ENCODE data around the gene TRAPPC3.

The TRAPPC3 gene

GRCh38 chr1:36100376-36100775 is 48.9 kb downstream of the TRAPPC3 start:
- DNase-seq (ENCODE audit: low read depth in 2 of 2), result no peak

- peak; percentile 42 to 63 for DNase-seq (ENCODE audit: low read depth in 2 of 2)
Observed at GRCh38 chr1:36099681-36100341, 49.5 kb downstream of the TRAPPC3 start.

- DNase-seq (ENCODE audit: low read depth in 2 of 2), result no peak
Observed at GRCh38 chr1:36098650-36099365, 50.5 kb downstream of the TRAPPC3 start.

GRCh38 chr1:36097693-36098585 is 51.3 kb downstream of the TRAPPC3 start:
- no peak for DNase-seq (ENCODE audit: low read depth in 2 of 2)

GRCh38 chr1:36096500-36097432 is 52.5 kb downstream of the TRAPPC3 start:
- DNase-seq (ENCODE audit: low read depth in 2 of 2), result no peak

- DNase-seq (ENCODE audit: low read depth in 2 of 2), result no peak
Observed at GRCh38 chr1:36095760-36096405, 53.4 kb downstream of the TRAPPC3 start.

GRCh38 chr1:36094621-36095061 is 54.6 kb downstream of the TRAPPC3 start:
- no peak for DNase-seq (ENCODE audit: low read depth in 2 of 2)

GRCh38 chr1:36093929-36094328 is 55.4 kb downstream of the TRAPPC3 start:
- no peak for DNase-seq (ENCODE audit: low read depth in 2 of 2)

GRCh38 chr1:36093226-36093625 is 56.1 kb downstream of the TRAPPC3 start:
- DNase-seq (ENCODE audit: low read depth in 2 of 2), result no peak

- no peak for DNase-seq (ENCODE audit: low read depth in 2 of 2)
Observed at GRCh38 chr1:36092798-36093185, 56.5 kb downstream of the TRAPPC3 start.

- DNase-seq (ENCODE audit: low read depth in 2 of 2), result no peak
Observed at GRCh38 chr1:36092166-36092797, 57.0 kb downstream of the TRAPPC3 start.

- DNase-seq (ENCODE audit: low read depth in 2 of 2), result no peak
Observed at GRCh38 chr1:36091698-36092097, 57.6 kb downstream of the TRAPPC3 start.

GRCh38 chr1:36091141-36091540 is 58.1 kb downstream of the TRAPPC3 start:
- no peak for DNase-seq (ENCODE audit: low read depth in 2 of 2)

- no peak for DNase-seq (ENCODE audit: low read depth in 2 of 2)
Observed at GRCh38 chr1:36089393-36090121, 59.7 kb downstream of the TRAPPC3 start.

- DNase-seq (ENCODE audit: low read depth in 2 of 2), result peak; percentile 80 to 88
Observed at GRCh38 chr1:36088577-36089392, 60.5 kb downstream of the TRAPPC3 start, which contains the start of gene ADPRS. Gene ADPRS (plus strand): TSS chr1:36088892. CDS start chr1:36088905, 13 bp downstream.

GRCh38 chr1:36088265-36088576 is 61.1 kb downstream of the TRAPPC3 start:
- DNase-seq (ENCODE audit: low read depth in 2 of 2), result no peak

GRCh38 chr1:36087233-36088123 is 61.8 kb downstream of the TRAPPC3 start:
- DNase-seq (ENCODE audit: low read depth in 2 of 2), result no peak

Data from stimulated activated CD8-positive, alpha-beta memory T cell treated with anti-CD3 and anti-CD28 coated beads, Interleukin-7, amount 100 ng/mL, for 1 hour (primary cell).